GM10847 (cell line): ENCODE measurements around the gene PSIP1.
A peak's percentile ranks its signal among the peaks of the same experiment; 100 is the strongest.

Experiments
- POLR2A ChIP-seq: IDR thresholded peaks from 2 replicates; pipeline ENCODE4 v1.6.1; 2011; ENCODE audit not compliant: insufficient read length; ENCODE audit errors: extremely low read depth

Gene PSIP1

GRCh38 chr9:15510789-15511575, at the start of gene PSIP1:
PSIP1 (minus strand) TSS chr9:15510970; CDS start chr9:15510188, 782 bp downstream.
- peak; percentile 95 for TF ChIP-seq POLR2A

DNA sequence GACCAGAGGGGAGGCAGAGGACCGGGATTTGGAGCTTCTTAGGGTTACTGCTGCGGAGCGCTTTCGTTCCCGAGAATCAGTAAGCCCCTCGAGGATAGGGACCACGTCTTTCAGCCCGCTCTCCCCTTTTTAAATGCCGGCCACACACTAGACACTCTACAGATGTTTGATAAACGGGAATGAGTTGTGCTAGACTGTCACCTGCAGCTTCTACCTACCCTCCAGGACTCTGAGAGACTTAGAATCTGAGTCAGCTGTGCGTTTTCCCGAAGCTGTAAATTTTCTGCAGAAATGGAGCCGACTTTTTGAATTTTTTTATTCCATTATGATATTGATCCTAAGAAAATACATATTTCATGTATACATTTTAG, 42.7 kb upstream of the PSIP1 start:
- no peak for TF ChIP-seq POLR2A

- TF ChIP-seq POLR2A: peak; percentile 66
Observed at GRCh38 chr9:15552636-15553527, 42.1 kb upstream of the PSIP1 start, which contains the start of gene CCDC171. CCDC171 (plus strand) TSS chr9:15553043; CDS start chr9:15564089, 11,046 bp downstream.

DNA sequence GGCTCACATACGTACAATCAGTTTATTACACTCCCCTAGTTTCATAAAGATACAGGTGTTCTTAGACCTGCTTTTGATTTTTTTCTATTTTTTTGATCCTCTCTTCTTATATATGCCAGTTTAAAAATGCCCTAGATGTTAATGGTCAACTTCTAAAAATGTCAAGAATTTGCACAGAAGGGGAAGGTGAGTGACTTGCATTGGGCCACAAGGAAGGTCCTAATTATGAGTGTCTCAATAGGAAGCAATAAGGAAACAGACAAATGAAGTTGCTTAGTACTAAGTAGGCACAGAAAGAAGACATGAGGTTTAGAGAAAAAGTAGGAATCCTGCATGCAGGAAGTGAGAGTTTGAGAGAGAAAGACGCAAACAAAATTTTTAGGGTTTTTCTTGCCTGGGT, 38.8 kb upstream of the PSIP1 start:
- TF ChIP-seq POLR2A: no peak

- TF ChIP-seq POLR2A: no peak
Observed at GRCh38 chr9:15543047-15543813, 32.5 kb upstream of the PSIP1 start.

- TF ChIP-seq POLR2A: no peak
Observed at GRCh38 chr9:15542624-15543023, 31.9 kb upstream of the PSIP1 start.

- no peak for TF ChIP-seq POLR2A
Observed at GRCh38 chr9:15541872-15542271, 31.1 kb upstream of the PSIP1 start.

GRCh38 chr9:15531380-15531779, 20.6 kb upstream of the PSIP1 start:
- TF ChIP-seq POLR2A: no peak

DNA sequence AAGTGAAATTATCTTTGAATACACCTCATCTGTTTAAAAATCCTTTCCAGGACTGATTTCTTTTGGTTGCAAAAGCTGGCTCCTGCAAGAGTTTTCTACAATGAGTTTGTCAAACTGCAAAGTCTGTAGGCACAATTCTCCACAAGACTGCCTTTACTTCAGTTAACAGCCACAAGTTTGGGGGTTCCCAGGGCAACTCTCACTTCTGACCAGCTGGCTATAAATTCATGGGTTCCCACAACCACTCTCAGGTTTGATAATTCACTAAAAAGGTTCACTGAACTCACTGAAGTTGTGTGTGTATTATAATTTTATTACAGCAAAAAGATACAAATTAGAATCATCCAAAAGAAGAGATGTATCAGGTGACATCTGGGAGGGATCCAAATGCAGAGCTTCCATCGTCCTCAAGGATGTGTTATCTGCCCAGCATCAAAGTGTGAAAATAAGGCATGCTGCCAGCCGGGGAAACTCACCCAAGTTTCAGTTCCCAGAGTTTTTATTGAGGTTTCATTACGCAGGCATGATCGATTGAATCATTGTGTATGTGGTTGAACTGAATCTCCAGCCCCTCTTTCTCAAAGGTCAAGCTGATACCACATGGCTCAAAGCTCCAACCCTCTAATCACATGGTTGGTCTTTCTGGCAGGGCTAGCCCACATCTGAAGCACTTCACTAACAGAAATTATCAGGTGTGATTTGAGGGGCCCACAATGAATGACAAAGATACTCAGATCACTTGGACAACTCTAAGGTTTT, 19.0 kb upstream of the PSIP1 start:
- no peak for TF ChIP-seq POLR2A

DNA sequence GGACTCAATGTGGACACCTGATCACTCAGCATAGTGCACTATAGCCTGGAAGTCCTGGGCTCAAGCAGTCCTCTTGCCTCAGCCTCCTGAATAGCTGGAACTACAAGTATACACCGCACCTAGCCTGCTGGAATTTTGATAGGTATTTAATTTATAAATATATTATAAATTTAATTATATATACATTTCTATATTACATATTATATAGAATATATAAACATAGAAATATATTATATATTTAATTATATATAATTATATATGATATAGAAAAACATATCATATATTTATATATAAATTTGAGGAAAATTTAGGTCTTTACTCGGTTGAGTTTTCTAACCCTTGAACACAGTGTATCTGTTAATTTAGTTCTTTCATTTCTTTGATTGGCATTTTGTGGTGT, 15.2 kb upstream of the PSIP1 start:
- TF ChIP-seq POLR2A: no peak

DNA sequence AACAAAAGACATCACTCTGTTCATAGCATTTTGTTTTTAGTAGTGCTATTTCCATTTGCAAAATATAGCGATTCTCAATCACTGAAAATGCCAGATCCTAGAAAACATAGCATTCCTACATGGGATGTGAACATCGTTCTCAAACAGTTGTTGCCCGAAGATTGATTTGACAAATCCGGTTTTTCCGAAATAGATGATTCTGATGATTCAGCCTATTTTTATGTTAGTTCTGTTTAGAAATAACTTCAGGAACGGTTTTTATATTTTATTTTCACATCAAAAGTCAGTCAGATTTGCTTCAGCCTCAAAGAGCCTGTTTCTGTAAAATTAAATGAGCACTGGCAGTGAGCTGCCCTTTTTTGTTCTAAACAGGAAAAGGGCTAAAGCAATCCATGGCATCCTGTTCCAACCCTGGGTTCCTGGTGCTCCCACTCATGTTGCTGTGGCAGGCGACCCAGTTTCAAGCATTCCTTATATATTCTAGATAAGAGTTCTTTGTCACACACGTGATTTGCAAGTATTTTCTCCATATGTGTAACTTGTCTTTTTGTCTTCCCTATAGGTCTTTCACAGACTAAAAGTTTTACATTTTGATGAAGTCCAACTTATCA, 14.2 kb upstream of the PSIP1 start:
- no peak for TF ChIP-seq POLR2A

DNA sequence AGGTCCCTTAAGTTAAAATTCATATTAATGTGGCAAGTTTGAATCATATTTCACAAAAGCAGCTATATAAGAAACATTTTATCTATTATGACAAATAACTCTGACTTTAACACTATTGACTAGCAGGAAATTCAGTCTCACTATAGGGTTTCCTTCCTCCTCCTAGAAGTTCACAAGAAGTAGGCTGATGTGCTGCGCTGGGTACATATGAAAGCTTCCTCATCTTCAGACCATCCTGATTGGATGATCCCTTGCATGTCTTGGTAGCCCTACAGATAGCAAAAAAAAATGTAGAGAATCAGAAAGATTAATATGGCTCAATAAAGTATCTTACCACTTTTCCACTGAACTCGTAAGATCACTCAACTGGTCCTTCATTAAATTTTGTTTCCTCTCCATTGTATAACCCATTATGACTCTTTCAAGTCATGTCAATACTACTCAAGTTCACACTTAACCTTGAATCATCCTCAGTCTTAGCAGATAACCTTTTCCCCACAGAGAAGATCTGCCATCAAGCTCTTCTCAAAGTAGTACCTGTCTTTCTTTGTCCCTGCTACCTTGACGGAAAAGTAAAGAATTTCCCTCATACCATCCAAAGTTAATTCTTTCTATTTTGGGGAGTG, 11.5 kb upstream of the PSIP1 start:
- no peak for TF ChIP-seq POLR2A

- TF ChIP-seq POLR2A: no peak
Observed at GRCh38 chr9:15521254-15521653, 10.5 kb upstream of the PSIP1 start.

DNA sequence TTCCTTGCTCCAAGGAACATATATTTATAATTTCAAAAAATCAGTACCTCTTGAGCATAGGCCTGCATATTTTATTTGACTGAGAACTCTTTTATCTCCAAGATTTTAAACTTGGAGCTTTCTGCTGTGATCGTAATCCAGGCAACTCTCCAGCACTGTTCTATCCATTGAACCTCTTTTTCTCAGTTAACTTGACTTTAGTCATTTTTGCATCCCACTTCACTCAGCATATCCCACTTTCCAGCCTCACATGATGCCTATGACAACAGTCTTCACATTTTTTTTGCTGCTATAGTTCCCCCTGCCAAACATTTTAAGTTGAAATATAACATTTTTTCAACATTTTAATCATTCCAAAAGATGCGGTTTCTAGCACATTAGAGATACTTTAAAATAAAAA, 9.1 kb upstream of the PSIP1 start:
- no peak for TF ChIP-seq POLR2A
